DMS153 treated with DMSO at 0.1 percent for 48 hours (cell line): ENCODE results near the gene SOAT1.
"Not testable (repeated sequence)": the region's sequence is repeated elsewhere in the genome, so short reads cannot be mapped to it uniquely, and the experiment has no call there.

Source experiments
- DNase-seq: peaks from one replicate; lab custom pipeline; 2025; ENCODE audit not compliant: unreplicated experiment; lab: John Stamatoyannopoulos, UW

The SOAT1 gene

GRCh38 chr1:179342740-179343404, 49.3 kb downstream of the SOAT1 start:
- DNase-seq: no peak

GRCh38 chr1:179351281-179351680, 57.7 kb downstream of the SOAT1 start:
- no peak for DNase-seq

- DNase-seq: no peak
Measured at GRCh38 chr1:179352236-179352635, 58.6 kb downstream of the SOAT1 start.

- DNase-seq: no peak
Measured at GRCh38 chr1:179353546-179353945, 59.9 kb downstream of the SOAT1 start.

GRCh38 chr1:179361631-179362030, 68.0 kb downstream of the SOAT1 start:
- DNase-seq: not testable (repeated sequence)

GRCh38 chr1:179365342-179366092, 71.9 kb downstream of the SOAT1 start, which contains the start of gene AXDND1:
AXDND1 (plus strand) TSS chr1:179365971; CDS start chr1:179366510, 539 bp downstream.
- DNase-seq: peak; percentile 81

GRCh38 chr1:179366093-179366800, 72.7 kb downstream of the SOAT1 start:
- DNase-seq: no peak

- peak; percentile 82 for DNase-seq
Measured at GRCh38 chr1:179369751-179370341, 76.2 kb downstream of the SOAT1 start.

- no peak for DNase-seq
Measured at GRCh38 chr1:179372160-179372559, 78.6 kb downstream of the SOAT1 start.

GRCh38 chr1:179376223-179376622, 82.6 kb downstream of the SOAT1 start:
- no peak for DNase-seq

GRCh38 chr1:179380299-179380698, 86.7 kb downstream of the SOAT1 start:
- DNase-seq: no peak

- no peak for DNase-seq
Measured at GRCh38 chr1:179384027-179384426, 90.4 kb downstream of the SOAT1 start.

GRCh38 chr1:179385510-179385909, 91.9 kb downstream of the SOAT1 start:
- DNase-seq: no peak

- DNase-seq: no peak
Measured at GRCh38 chr1:179393721-179394120, 100.1 kb downstream of the SOAT1 start.

GRCh38 chr1:179399399-179399798, 105.8 kb downstream of the SOAT1 start:
- not testable (repeated sequence) for DNase-seq
